Endothelial cell of umbilical vein (primary cell): ENCODE measurements around the gene RAD51B. TPM values are rescaled to one million over a fixed set of nuclear protein-coding genes. Genes with fewer than 3 reads are reported as not detected.

Experiments used
- BruUV-seq: library from RNA; stranded (reverse); fragments of 400-500 nt; replicated peaks from 2 replicates; lab custom pipeline; 2021; lab: Mats Ljungman, UMichigan
- CTCF ChIA-PET: fragments of 300-600, 350-600 bp; sonication (Branson Sonifier 250); formaldehyde crosslinking; loops from one replicate; lab custom pipeline; 2021; ENCODE audit warnings: antibody characterized with exemption, inconsistent platforms; lab: Charles Lee
- POLR2A ChIA-PET: fragments of 300-600, 350-600 bp; sonication (Branson Sonifier 250); formaldehyde crosslinking; loops from one replicate; lab custom pipeline; 2021; ENCODE audit warnings: antibody characterized with exemption, inconsistent platforms; lab: Charles Lee
- DNase-seq: peaks from one replicate; pipeline ENCODE4 v3.0.0-alpha.2; 2011; ENCODE audit warnings: low read depth, low spot score
- FAIRE-seq: peaks from 2 replicates; lab custom pipeline; 2011; peaks lifted over from hg19 to GRCh38; lab: Jason Lieb, UNC
- H2AFZ ChIP-seq: 2 replicates; pipeline ENCODE4 v1.6.0; 2012; ENCODE audit warnings: low read depth, low read length, control low read depth, inconsistent platforms
- H3K27ac ChIP-seq: 2 replicates; pipeline ENCODE4 v1.5.1; 2011; ENCODE audit warnings: low read depth, mild to moderate bottlenecking, control low read depth, low read length, moderate library complexity; ENCODE audit not compliant: insufficient read depth
- H3K27me3 ChIP-seq, 2 experiments: 2 replicates each; pipeline versions ENCODE4 v1.6.0 to v1.6.1; 2011; ENCODE audit warnings: low read length in 2 of 2, mixed read lengths in 1 of 2; ENCODE audit not compliant: control insufficient read depth in 2 of 2, insufficient read depth in 2 of 2
- H3K36me3 ChIP-seq, 2 experiments: 2 replicates in 1 of 2; 3 replicates in 1 of 2; pipeline ENCODE4 v1.5.1; 2011; ENCODE audit warnings: low read length in 2 of 2, mild to moderate bottlenecking in 1 of 2, moderate library complexity in 1 of 2; ENCODE audit not compliant: control insufficient read depth in 2 of 2, insufficient read depth in 2 of 2; ENCODE audit errors: extremely low read depth in 1 of 2
- H3K4me1 ChIP-seq: 3 replicates; pipeline ENCODE4 v1.5.1; 2011; ENCODE audit warnings: mild to moderate bottlenecking, low read length; ENCODE audit not compliant: control insufficient read depth, insufficient read depth; ENCODE audit errors: extremely low read depth
- H3K4me2 ChIP-seq: 2 replicates; pipeline ENCODE4 v1.6.1; 2011; ENCODE audit warnings: low read length, control low read depth, mixed read lengths; ENCODE audit not compliant: insufficient read depth
- H3K4me3 ChIP-seq, 3 experiments: fragments of 200-600 bp in 1 of 3; sonication (generic), shearing (Covaris generic) in 1 of 3; replicated peaks in 1 of 3; 2 replicates each; pipeline ENCODE4 v1.5.1; 2011 to 2016; ENCODE audit warnings: control low read depth in 3 of 3, low read length in 3 of 3, mild to moderate bottlenecking in 2 of 3, inconsistent platforms in 1 of 3, low read depth in 1 of 3, moderate library complexity in 1 of 3; ENCODE audit not compliant: insufficient read depth in 1 of 3
- H3K79me2 ChIP-seq: 2 replicates; pipeline ENCODE4 v1.6.0; 2012; ENCODE audit warnings: low read length, inconsistent platforms; ENCODE audit not compliant: control insufficient read depth, insufficient read depth
- H3K9ac ChIP-seq: replicated peaks from 2 replicates; pipeline ENCODE3; 2011; ENCODE audit warnings: low read length, control low read depth; ENCODE audit not compliant: insufficient read depth; ENCODE audit errors: extremely low read depth
- H3K9me1 ChIP-seq: replicated peaks from 3 replicates; pipeline ENCODE4 v1.6.0; 2011; ENCODE audit warnings: mild to moderate bottlenecking, low read length; ENCODE audit not compliant: control insufficient read depth, insufficient read depth; ENCODE audit errors: extremely low read depth
- H3K9me3 ChIP-seq: replicated peaks from 2 replicates; pipeline ENCODE4 v1.5.1; 2012; ENCODE audit warnings: low read length, inconsistent platforms; ENCODE audit not compliant: control insufficient read depth, insufficient read depth
- H4K20me1 ChIP-seq: replicated peaks from 2 replicates; pipeline ENCODE3; 2011; ENCODE audit warnings: mild to moderate bottlenecking, low read length; ENCODE audit not compliant: control insufficient read depth, insufficient read depth; ENCODE audit errors: extremely low read depth
- EZH2 ChIP-seq: IDR thresholded peaks from 2 replicates; pipeline ENCODE4 v1.6.1; 2012; ENCODE audit warnings: borderline replicate concordance, low read depth, mild to moderate bottlenecking, moderate library complexity, low read length, inconsistent platforms; ENCODE audit not compliant: severe bottlenecking
- FOS ChIP-seq: IDR thresholded peaks from 2 replicates; pipeline ENCODE4 v1.6.1; 2011; ENCODE audit warnings: mild to moderate bottlenecking, low read length, moderate library complexity, borderline replicate concordance; ENCODE audit not compliant: insufficient read depth
- GATA2 ChIP-seq: IDR thresholded peaks from 2 replicates; pipeline ENCODE4 v1.7.0; 2011; ENCODE audit warnings: low read depth, mild to moderate bottlenecking, moderate library complexity, mixed read lengths, low read length; ENCODE audit not compliant: insufficient read length, insufficient read depth
- JUN ChIP-seq: IDR thresholded peaks from 2 replicates; pipeline ENCODE4 v1.6.1; 2011; ENCODE audit warnings: borderline replicate concordance, low read depth; ENCODE audit not compliant: insufficient read length, insufficient read depth
- MAX ChIP-seq: IDR thresholded peaks from 2 replicates; pipeline ENCODE4 v1.6.1; 2011; ENCODE audit not compliant: insufficient read depth, insufficient read length
- MYC ChIP-seq: IDR thresholded peaks from one replicate; pipeline ENCODE4 v1.6.1; 2011; ENCODE audit warnings: mild to moderate bottlenecking, low read depth, low read length
- POLR2A ChIP-seq: IDR thresholded peaks from 2 replicates; pipeline ENCODE4 v1.6.1; 2012; ENCODE audit warnings: low read depth, mild to moderate bottlenecking, control low read depth, low read length
- POLR2AphosphoS5 ChIP-seq: IDR thresholded peaks from 2 replicates; pipeline ENCODE4 v1.6.1; 2012; ENCODE audit warnings: low read depth, mild to moderate bottlenecking, control low read depth, low read length, moderate library complexity; ENCODE audit not compliant: insufficient read depth
- dilution Hi-C: fragments of 300-500 bp; cut with MboI; formaldehyde crosslinking; loops from one replicate; pipeline ENCODE4 v1.15.0; 2019; ENCODE audit warnings: low sequenced_read_pairs; ENCODE audit not compliant: extremely low pct_ligation_motif_present
- intact Hi-C: fragments of 100-400 bp; cut with micrococcal nuclease; formaldehyde crosslinking; loops from one replicate; pipeline ENCODE4 v1.10.0; 2022
- polyA plus RNA-seq, 4 experiments: library from polyadenylated mRNA; depleted of rRNA in 3 of 4; stranded (reverse) in 3 of 4; unstranded in 1 of 4; fragments of >200 nt; gene quantifications; 2 replicates each; pipeline versions ENCODE4 v1.2.1 to v1.2.3, GENCODE V29; 2011 to 2012; ENCODE audit warnings: missing spikeins in 1 of 4
- total RNA-seq: library from RNA; stranded (reverse); gene quantifications from 2 replicates; pipeline ENCODE4 v1.2.3, GENCODE V29; 2021
- TF ChIP-seq, protein P1 (sequence below), 2 donors: IDR thresholded peaks; 1 replicate in 1 of 2; 2 replicates in 1 of 2; pipeline ENCODE4 v1.5.1; 2011; ENCODE audit warnings: low read length in 2 of 2, mild to moderate bottlenecking in 2 of 2, moderate library complexity in 2 of 2, control low read depth in 1 of 2, inconsistent platforms in 1 of 2, low read depth in 1 of 2; ENCODE audit not compliant: insufficient read depth in 1 of 2; ENCODE audit errors: extremely low read depth in 1 of 2

The RAD51B gene
- total and polyA plus RNA-seq, 2 donors (not counting 3 experiments of a cell fraction or from before 2014, with no cell fraction given), result 3.9 to 19.0 TPM

DNA sequence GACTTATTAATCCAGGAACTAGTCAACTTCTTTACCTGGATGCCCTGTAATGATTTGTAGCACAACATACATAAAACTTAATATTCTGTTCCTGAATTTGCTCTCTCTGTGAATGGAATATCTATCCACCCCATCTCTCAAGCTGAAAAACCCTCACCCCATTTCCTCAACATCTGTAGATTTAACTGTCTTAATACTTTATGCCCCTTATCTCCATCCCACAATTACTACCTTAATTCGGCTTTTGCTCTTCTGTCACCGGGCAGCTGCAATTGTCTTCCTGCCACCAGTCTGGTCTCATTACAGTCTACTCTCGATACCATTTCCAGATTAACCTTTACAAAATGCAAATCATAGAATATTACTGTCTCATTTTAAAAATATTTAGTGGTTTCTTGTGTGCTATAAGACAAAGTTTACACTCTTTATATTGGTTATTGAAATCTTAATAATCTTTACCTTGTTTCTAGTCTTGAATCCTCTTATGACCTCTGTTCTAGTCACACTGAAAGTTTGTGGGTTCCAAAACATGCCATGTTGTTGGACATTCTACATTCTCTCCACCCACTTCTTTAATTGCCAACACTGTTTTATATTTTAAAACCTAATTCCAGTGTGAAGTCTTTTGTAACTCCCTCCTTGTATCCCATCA lies 347.3 kb downstream of the RAD51B start:
- CTCF ChIA-PET, result interaction anchor here (2.2 kb wide), 1 partner anchor 11 kb away, joined by 7 read pairs; no protein-coding TSS in a partner anchor
- no peaks in the 10 kb centered on the region for H3K36me3 ChIP-seq
- FAIRE-seq, result no peak

More for the DNA sequence above, 347.3 kb downstream of the RAD51B start:
- no peaks in the 10 kb centered on the region for H3K27me3 ChIP-seq
- BruUV-seq, result no TSS peak
- H3K4me2 ChIP-seq, result no peak overlapping the region
- DNase-seq, result no peak
- no peaks in the 10 kb centered on the region for H3K4me1 ChIP-seq
- no peaks in the 10 kb centered on the region for H3K9me3 ChIP-seq
- H2AFZ ChIP-seq, result no peak overlapping the region
- dilution Hi-C loops, result no loop called here
- POLR2A ChIA-PET, result no interaction called here
- no peak overlapping the region for H3K27ac ChIP-seq
- H3K9me1 ChIP-seq, result no peaks in the 10 kb centered on the region
- no peak overlapping the region for H3K9ac ChIP-seq
- H3K4me3 ChIP-seq, result no peak overlapping the region
- no peaks in the 10 kb centered on the region for H4K20me1 ChIP-seq
- H3K79me2 ChIP-seq, result no peaks in the 10 kb centered on the region
- TF ChIP-seq POLR2A, result no peak
- TF ChIP-seq JUN, result no peak
- no peak for TF ChIP-seq FOS
- no peak for TF ChIP-seq GATA2
- no peak for TF ChIP-seq MAX
- no peak for TF ChIP-seq POLR2AphosphoS5
- no peak for TF ChIP-seq MYC
- TF ChIP-seq, protein P1, sequence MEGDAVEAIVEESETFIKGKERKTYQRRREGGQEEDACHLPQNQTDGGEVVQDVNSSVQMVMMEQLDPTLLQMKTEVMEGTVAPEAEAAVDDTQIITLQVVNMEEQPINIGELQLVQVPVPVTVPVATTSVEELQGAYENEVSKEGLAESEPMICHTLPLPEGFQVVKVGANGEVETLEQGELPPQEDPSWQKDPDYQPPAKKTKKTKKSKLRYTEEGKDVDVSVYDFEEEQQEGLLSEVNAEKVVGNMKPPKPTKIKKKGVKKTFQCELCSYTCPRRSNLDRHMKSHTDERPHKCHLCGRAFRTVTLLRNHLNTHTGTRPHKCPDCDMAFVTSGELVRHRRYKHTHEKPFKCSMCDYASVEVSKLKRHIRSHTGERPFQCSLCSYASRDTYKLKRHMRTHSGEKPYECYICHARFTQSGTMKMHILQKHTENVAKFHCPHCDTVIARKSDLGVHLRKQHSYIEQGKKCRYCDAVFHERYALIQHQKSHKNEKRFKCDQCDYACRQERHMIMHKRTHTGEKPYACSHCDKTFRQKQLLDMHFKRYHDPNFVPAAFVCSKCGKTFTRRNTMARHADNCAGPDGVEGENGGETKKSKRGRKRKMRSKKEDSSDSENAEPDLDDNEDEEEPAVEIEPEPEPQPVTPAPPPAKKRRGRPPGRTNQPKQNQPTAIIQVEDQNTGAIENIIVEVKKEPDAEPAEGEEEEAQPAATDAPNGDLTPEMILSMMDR (IDR thresholded peaks at IDR 0.05; ENCODE audit: extremely low read depth in 1 of 2, insufficient read depth in 1 of 2, low read depth in 1 of 2, low read length in 2 of 2), result no peak
- TF ChIP-seq EZH2, result no peak
- intact Hi-C loops, result no loop called here
